Mesendoderm (in vitro differentiated cells): Measurements from ENCODE around the gene SCYGR8.

Experiments used
- DNase-seq: peaks from one replicate; pipeline ENCODE4 v3.0.0; 2013
- H2AK5ac ChIP-seq: 2 replicates; pipeline ENCODE4 v1.6.1; 2013; ENCODE audit warnings: low read length, inconsistent platforms
- H2BK120ac ChIP-seq: 2 replicates; pipeline ENCODE4 v1.6.1; 2013; ENCODE audit warnings: low read depth, mild to moderate bottlenecking, low read length, moderate library complexity, mixed read lengths
- H2BK15ac ChIP-seq: replicated peaks from 2 replicates; pipeline ENCODE4 v1.6.1; 2013; ENCODE audit warnings: low read depth, mild to moderate bottlenecking, moderate library complexity
- H2BK5ac ChIP-seq: 2 replicates; pipeline ENCODE4 v1.6.1; 2013; ENCODE audit warnings: low read length, inconsistent platforms
- H3K18ac ChIP-seq: 2 replicates; pipeline ENCODE4 v1.6.1; 2013; ENCODE audit warnings: mild to moderate bottlenecking, low read length, mixed read lengths
- H3K23ac ChIP-seq: one replicate; pipeline ENCODE4 v1.6.1; 2013; ENCODE audit warnings: low read length
- H3K27ac ChIP-seq: 2 replicates; pipeline ENCODE4 v1.5.1; 2013; ENCODE audit warnings: low read depth, mild to moderate bottlenecking, inconsistent platforms, low read length, moderate library complexity
- H3K27me3 ChIP-seq: 2 replicates; pipeline ENCODE4 v1.6.1; 2013; ENCODE audit warnings: low read length, control low read depth, mild to moderate bottlenecking, inconsistent platforms; ENCODE audit not compliant: insufficient read depth, poor library complexity
- H3K36me3 ChIP-seq: 2 replicates; pipeline ENCODE4 v1.6.1; 2013; ENCODE audit warnings: low read length, inconsistent platforms; ENCODE audit not compliant: control insufficient read depth, insufficient read depth
- H3K4ac ChIP-seq: one replicate; pipeline ENCODE4 v1.6.1; 2013; ENCODE audit warnings: low read depth, mild to moderate bottlenecking, low read length, moderate library complexity
- H3K4me1 ChIP-seq: 2 replicates; pipeline ENCODE4 v1.6.1; 2013; ENCODE audit warnings: low read depth, low read length, inconsistent platforms; ENCODE audit not compliant: control insufficient read depth
- H3K4me2 ChIP-seq: 2 replicates; pipeline ENCODE4 v1.6.1; 2013; ENCODE audit warnings: low read length
- H3K4me3 ChIP-seq: 2 replicates; pipeline ENCODE4 v1.5.1; 2013; ENCODE audit warnings: mild to moderate bottlenecking, low read length
- H3K56ac ChIP-seq: one replicate; pipeline ENCODE4 v1.6.1; 2013; ENCODE audit warnings: low read length
- H3K79me1 ChIP-seq: 2 replicates; pipeline ENCODE4 v1.6.1; 2013; ENCODE audit warnings: low read length, inconsistent platforms
- H3K79me2 ChIP-seq: 2 replicates; pipeline ENCODE4 v1.6.1; 2013; ENCODE audit warnings: mild to moderate bottlenecking, low read length; ENCODE audit not compliant: control insufficient read depth, insufficient read depth
- H3K9ac ChIP-seq: 2 replicates; pipeline ENCODE4 v1.6.1; 2013; ENCODE audit warnings: low read length, inconsistent platforms
- H4K5ac ChIP-seq: one replicate; pipeline ENCODE4 v1.6.1; 2013; ENCODE audit warnings: low read length
- H4K8ac ChIP-seq: one replicate; pipeline ENCODE4 v1.6.1; 2013; ENCODE audit warnings: low read depth, mild to moderate bottlenecking, control low read depth, low read length, moderate library complexity
- WGBS: extraction: QIAGEN DNeasy Blood & Tissue Kit; methylation state at CpG from one replicate; pipeline ENCODE4 v1.1.7; 2013; ENCODE audit warnings: low lambda C conversion rate, missing lambda C conversion rate; ENCODE audit not compliant: insufficient coverage; ENCODE audit errors: extremely low coverage; 5-methylcytosine and 5-hydroxymethylcytosine counted together

SCYGR8 gene

DNA sequence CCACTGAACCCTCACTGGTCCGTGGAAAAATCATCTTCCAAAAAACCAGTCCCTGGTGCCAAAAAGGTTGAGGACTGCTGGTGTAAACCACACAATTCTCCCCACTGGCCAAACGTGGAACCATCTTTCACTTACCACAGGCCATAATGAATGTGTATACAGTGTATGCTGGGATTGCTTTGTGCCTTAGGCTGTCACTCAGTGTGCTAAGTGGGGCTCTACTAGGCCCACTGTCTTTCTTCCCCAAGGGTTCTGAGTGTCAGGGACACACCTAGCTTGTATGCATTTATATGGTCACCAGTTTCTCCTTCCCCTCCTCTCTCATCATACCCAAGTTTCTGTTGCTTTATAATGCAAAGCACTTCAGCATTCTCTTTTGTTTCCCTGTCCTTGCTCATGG lies 27.2 kb downstream of the SCYGR8 start:
- DNase-seq = no peak
- Histone ChIP-seq H2BK5ac (no peak overlapping the region), H4K5ac (no peak overlapping the region), H3K56ac (no peak overlapping the region), H2BK120ac (no peak overlapping the region), H3K4ac (no peak overlapping the region), H3K9ac (no peak overlapping the region), H3K27me3 (no peaks in the 10 kb centered on the region), H3K79me2 (no peaks in the 10 kb centered on the region), H2AK5ac (no peak overlapping the region), H3K23ac (no peak overlapping the region), H3K36me3 (no peaks in the 10 kb centered on the region), H3K4me2 (no peak overlapping the region), H4K8ac (no peak overlapping the region), H2BK15ac (no peak overlapping the region), H3K18ac (no peak overlapping the region), H3K4me1 (no peaks in the 10 kb centered on the region), H3K27ac (no peak overlapping the region), H3K79me1 (no peaks in the 10 kb centered on the region), H3K4me3 (no peak overlapping the region)
- no CpG with 5 or more reads among the region's 2 CpGs for WGBS

DNA sequence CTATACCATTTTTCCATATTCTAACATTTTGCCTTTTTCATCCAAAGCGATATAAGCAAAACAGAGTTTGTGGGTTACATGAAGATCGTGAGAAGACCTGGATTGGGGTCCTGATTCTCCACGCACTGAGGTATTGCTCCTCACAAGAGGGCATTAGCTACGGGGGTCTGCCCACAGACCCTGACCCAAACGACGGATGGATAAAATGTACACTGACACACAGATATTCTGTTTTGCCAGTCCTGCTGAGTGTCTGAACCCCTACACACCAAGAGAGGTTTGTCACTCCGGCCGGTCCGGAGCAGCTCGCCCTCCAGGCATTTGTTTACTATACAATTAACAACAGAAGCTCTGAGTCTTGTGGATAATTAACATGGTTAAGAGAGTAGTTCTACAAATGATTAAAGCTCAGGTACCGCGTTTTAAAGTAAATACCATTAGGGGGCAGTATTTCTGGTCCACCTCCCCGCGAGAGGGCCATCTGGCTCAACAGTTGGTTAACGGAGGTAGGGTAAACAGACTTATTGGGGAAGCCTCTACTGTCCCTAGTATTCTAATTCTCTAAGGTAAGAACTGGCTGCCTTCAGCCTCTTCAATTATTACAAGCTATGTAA lies 28.4 kb downstream of the SCYGR8 start:
- no peak overlapping the region for H2BK5ac ChIP-seq
- H2BK15ac ChIP-seq = no peak overlapping the region
- no peaks in the 10 kb centered on the region for H3K36me3 ChIP-seq
- H3K79me1 ChIP-seq = no peaks in the 10 kb centered on the region
- no peak overlapping the region for H4K5ac ChIP-seq
- H3K27me3 ChIP-seq = no peaks in the 10 kb centered on the region
- H3K4ac ChIP-seq = no peak overlapping the region
- H3K27ac ChIP-seq = no peak overlapping the region
- no CpG with 5 or more reads among the region's 15 CpGs for WGBS
- H2BK120ac ChIP-seq = no peak overlapping the region
- no peaks in the 10 kb centered on the region for H3K4me1 ChIP-seq
- no peak overlapping the region for H3K9ac ChIP-seq
- H3K18ac ChIP-seq = no peak overlapping the region
- no peak overlapping the region for H3K56ac ChIP-seq
- no peak overlapping the region for H3K23ac ChIP-seq
- no peak overlapping the region for H3K4me3 ChIP-seq
- no peaks in the 10 kb centered on the region for H3K79me2 ChIP-seq
- peak; percentile 64 for DNase-seq
- no peak overlapping the region for H2AK5ac ChIP-seq
- H4K8ac ChIP-seq = no peak overlapping the region
- no peak overlapping the region for H3K4me2 ChIP-seq

DNA sequence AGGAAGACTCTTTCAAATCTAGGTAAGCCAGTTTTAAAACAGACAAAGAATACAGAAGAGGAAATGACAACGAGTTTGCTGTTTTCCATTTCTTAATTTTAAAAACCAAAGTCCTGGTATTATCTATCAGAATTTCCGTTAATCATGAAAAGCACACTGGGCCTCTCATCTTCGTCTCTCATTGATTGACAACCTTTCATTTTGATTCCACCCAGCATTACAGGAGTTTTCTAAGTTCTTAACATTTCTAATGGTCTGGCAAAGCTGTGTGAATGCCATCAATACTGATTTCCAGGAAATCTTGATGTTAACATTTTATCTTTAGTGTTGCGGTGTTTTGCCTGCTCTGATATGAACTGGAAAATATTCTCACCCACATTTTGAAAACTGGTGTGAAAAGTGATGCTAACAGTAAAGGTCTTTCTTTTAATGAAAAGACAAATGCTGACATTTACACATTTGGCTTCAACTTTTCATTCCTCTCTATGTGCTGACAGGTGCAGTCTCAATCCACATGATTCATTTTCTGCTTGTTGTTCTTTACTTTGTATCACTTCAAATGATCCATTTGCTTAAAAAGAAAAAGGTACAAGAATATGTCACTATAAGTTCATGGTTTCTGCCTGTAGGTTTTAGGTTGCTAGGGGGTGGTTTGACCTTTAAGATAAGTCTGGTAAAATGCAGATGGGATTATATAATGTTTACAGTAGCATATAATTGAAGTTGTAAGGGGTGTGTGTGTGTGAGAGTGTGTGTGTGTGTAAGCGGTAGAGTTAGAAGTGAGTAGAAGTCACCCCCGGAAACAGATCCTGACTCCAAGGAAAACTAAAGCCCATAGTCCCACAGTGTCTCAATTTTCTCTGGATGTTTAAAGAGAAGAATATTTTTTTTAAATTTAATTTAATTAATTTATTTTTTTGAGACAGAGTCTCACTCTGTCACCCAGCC lies 29.5 kb downstream of the SCYGR8 start:
- DNase-seq = no peak

DNA sequence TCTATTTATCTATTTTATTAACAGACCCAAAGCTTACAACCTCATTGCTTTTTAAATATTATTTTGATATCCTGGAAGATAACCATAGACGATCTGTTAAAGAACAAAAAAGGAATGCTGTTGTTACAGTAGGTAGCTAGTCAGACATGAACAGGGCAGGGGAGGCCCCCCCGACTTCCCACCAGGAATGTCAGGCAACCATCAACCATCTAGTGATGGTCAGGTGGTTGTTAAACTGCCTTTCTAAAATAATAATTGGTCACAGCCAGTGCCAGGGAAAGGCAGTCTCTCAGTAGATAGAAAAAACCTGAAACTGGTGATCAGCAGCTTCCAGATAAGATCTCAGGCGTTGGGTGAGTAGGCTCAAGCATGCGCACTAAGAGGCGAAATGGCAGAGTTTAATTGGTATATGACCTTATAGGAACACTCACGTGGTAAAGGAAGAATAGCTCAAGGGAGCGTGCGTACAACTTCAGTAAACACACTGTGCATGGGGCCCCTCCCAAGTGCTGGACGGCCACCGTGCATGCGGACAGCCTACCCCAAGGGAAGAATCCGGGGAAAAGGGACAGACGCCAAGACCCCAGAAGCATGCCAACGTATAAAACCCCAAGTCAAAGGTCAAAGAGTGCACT lies 35.4 kb downstream of the SCYGR8 start:
- Histone ChIP-seq H3K4me3 (no peak overlapping the region), H3K56ac (no peak overlapping the region), H2BK5ac (no peak overlapping the region), H2BK15ac (no peak overlapping the region), H3K9ac (no peak overlapping the region), H3K27me3 (no peaks in the 10 kb centered on the region), H3K18ac (no peak overlapping the region), H2AK5ac (no peak overlapping the region), H3K4ac (no peak overlapping the region), H4K5ac (no peak overlapping the region), H3K23ac (no peak overlapping the region), H3K36me3 (no peaks in the 10 kb centered on the region), H2BK120ac (no peak overlapping the region), H3K79me1 (no peaks in the 10 kb centered on the region), H3K27ac (no peak overlapping the region), H3K4me2 (no peak overlapping the region), H4K8ac (no peak overlapping the region), H3K79me2 (no peaks in the 10 kb centered on the region), H3K4me1 (no peaks in the 10 kb centered on the region)
- DNase-seq = no peak
- WGBS = no CpG with 5 or more reads among the region's 14 CpGs

More for the DNA sequence above, 29.5 kb downstream of the SCYGR8 start:
- H4K8ac ChIP-seq = no peak overlapping the region
- no peak overlapping the region for H4K5ac ChIP-seq
- H3K23ac ChIP-seq = no peak overlapping the region
- H3K4me3 ChIP-seq = no peak overlapping the region
- H3K27ac ChIP-seq = no peak overlapping the region
- 100% methylated on average over 1 of the region's 6 CpGs for WGBS
- H3K27me3 ChIP-seq = no peaks in the 10 kb centered on the region
- H3K4ac ChIP-seq = no peak overlapping the region
- H3K36me3 ChIP-seq = no peaks in the 10 kb centered on the region
- no peaks in the 10 kb centered on the region for H3K79me2 ChIP-seq
- no peak overlapping the region for H2AK5ac ChIP-seq
- H2BK15ac ChIP-seq = no peak overlapping the region
- H3K4me2 ChIP-seq = no peak overlapping the region
- H2BK5ac ChIP-seq = no peak overlapping the region
- H3K56ac ChIP-seq = no peak overlapping the region
- no peak overlapping the region for H2BK120ac ChIP-seq
- H3K9ac ChIP-seq = no peak overlapping the region
- H3K4me1 ChIP-seq = no peaks in the 10 kb centered on the region
- no peak overlapping the region for H3K18ac ChIP-seq
- no peaks in the 10 kb centered on the region for H3K79me1 ChIP-seq

DNA sequence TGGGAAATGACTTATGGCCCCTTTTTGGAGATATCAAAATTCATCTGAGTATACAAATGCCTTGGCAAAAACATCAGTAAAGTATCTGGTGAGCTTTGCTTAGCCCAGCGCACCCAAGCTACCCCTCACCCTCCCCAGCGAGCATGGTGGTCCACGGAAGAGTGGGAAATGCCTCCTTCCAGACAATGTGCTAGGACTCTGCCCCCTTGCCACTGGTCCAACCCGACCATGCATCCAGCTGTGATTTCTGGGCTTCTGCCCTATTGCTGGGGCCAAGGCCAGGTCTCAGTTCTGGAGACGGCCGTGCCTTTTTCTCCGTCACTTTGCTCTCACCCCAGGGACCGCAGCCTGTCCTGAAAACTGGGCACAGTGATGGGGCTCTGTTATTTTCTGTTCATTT lies 36.1 kb downstream of the SCYGR8 start:
- no peaks in the 10 kb centered on the region for H3K36me3 ChIP-seq
- no CpG with 5 or more reads among the region's 8 CpGs for WGBS
- H3K27ac ChIP-seq = no peak overlapping the region
- H4K5ac ChIP-seq = no peak overlapping the region
- H3K4me3 ChIP-seq = no peak overlapping the region
- no peak overlapping the region for H3K18ac ChIP-seq
- H3K4me1 ChIP-seq = no peaks in the 10 kb centered on the region
- no peak overlapping the region for H2BK5ac ChIP-seq
- no peaks in the 10 kb centered on the region for H3K79me2 ChIP-seq
- H2AK5ac ChIP-seq = no peak overlapping the region
- no peak overlapping the region for H3K9ac ChIP-seq
- no peak overlapping the region for H4K8ac ChIP-seq
- no peaks in the 10 kb centered on the region for H3K79me1 ChIP-seq
- no peak overlapping the region for H3K4ac ChIP-seq
- no peak overlapping the region for H3K4me2 ChIP-seq
- H3K23ac ChIP-seq = no peak overlapping the region
- no peak overlapping the region for H2BK15ac ChIP-seq
- H3K27me3 ChIP-seq = no peaks in the 10 kb centered on the region
- H3K56ac ChIP-seq = no peak overlapping the region
- DNase-seq = no peak
- no peak overlapping the region for H2BK120ac ChIP-seq
